Measurements from ENCODE around the gene LSM4.

Gene LSM4

DNA sequence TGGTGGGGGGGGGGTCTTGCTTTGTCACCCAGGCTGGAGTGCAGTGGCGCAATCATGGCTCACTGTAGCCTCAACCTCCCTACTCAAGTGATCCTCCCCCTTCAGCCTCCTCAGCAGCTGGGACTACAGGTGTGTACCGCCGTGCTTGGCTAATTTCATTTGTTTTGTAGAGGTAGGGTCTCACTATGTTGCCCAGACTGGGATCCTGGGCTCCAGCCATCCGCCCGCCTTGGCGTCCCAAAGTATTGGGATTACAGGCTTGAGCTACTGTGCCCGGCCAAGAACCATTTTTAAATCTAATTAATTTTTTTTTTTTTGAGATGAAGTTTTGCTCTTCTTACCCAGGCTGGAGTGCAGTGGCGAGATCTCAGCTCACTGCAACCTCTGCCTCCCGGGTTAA lies 23.2 kb downstream of the LSM4 start:
- H3K9me3 ChIP-seq (ENCODE audit: control insufficient read depth, insufficient read depth, low read depth, low read length) = no peaks in the 10 kb centered on the region
- peaks cover 2% of the 10 kb centered on the region; the same call in 1 of the 2 replicates for H3K4me1 ChIP-seq (ENCODE audit: control insufficient read depth, insufficient read depth, low read length)
- TF ChIP-seq ZNF791 (tag by site-specific recombination; IDR thresholded peaks at IDR 0.05) (no peak), YY1 (tag by site-specific recombination; IDR thresholded peaks at IDR 0.05) (no peak), HOXA7 (CRISPR knock-in tag; IDR thresholded peaks at IDR 0.05; ENCODE audit: borderline replicate concordance) (no peak), ZNF121 (tag by site-specific recombination; IDR thresholded peaks at IDR 0.05) (peak; percentile 90)
- TF ChIP-seq, protein P1, sequence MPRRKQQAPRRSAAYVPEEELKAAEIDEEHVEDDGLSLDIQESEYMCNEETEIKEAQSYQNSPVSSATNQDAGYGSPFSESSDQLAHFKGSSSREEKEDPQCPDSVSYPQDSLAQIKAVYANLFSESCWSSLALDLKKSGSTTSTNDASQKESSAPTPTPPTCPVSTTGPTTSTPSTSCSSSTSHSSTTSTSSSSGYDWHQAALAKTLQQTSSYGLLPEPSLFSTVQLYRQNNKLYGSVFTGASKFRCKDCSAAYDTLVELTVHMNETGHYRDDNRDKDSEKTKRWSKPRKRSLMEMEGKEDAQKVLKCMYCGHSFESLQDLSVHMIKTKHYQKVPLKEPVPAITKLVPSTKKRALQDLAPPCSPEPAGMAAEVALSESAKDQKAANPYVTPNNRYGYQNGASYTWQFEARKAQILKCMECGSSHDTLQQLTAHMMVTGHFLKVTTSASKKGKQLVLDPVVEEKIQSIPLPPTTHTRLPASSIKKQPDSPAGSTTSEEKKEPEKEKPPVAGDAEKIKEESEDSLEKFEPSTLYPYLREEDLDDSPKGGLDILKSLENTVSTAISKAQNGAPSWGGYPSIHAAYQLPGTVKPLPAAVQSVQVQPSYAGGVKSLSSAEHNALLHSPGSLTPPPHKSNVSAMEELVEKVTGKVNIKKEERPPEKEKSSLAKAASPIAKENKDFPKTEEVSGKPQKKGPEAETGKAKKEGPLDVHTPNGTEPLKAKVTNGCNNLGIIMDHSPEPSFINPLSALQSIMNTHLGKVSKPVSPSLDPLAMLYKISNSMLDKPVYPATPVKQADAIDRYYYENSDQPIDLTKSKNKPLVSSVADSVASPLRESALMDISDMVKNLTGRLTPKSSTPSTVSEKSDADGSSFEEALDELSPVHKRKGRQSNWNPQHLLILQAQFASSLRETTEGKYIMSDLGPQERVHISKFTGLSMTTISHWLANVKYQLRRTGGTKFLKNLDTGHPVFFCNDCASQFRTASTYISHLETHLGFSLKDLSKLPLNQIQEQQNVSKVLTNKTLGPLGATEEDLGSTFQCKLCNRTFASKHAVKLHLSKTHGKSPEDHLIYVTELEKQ (tag by site-specific recombination; IDR thresholded peaks at IDR 0.05; ENCODE audit: borderline replicate concordance) = no peak
- H3K36me3 ChIP-seq (ENCODE audit: control insufficient read depth in 2 of 2, insufficient read depth in 1 of 2, low read length in 2 of 2) = no peaks in the 10 kb centered on the region
- ChIA-PET CTCF (interaction anchor here (1.0 to 1.3 kb wide), 2 partner anchors 20 to 29 kb away, joined by 5 read pairs; no protein-coding TSS in a partner anchor), POLR2A (interaction anchor here (1.0 to 1.2 kb wide), 2 partner anchors 17 to 18 kb away, joined by 3 to 4 read pairs; partner anchors contain the start of gene JUND)
- no peak overlapping the region for H3K4me3 ChIP-seq (ENCODE audit: low read depth, low read length)
- H3K27ac ChIP-seq (ENCODE audit: extremely low read depth, low read depth, low read length) = no peak overlapping the region

DNA sequence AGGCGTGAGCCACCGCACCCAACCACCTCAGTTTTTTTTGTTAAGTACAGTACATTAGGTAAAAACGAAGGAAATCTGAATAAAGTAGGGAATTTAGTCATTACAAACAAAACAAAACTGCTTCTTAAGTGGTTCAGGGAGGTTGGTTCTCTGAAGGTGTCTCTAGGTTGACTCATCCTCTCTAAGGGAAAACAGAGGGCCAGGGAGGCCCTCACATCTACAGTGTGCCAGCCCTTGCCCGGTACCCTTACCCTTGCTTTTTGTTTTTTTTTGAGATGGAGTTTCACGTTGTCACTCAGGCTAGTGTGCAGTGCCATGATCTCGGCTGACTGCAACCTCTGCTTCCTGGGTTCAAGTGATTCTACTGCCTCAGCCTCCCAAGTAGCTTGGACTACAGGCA lies 24.3 kb downstream of the LSM4 start:
- ChIA-PET CTCF (no interaction called here), POLR2A (interaction anchor here (0.7 kb wide), 1 partner anchor 30 kb away, joined by 3 read pairs; no protein-coding TSS in a partner anchor)
- Histone ChIP-seq H3K9me3 (ENCODE audit: control insufficient read depth, insufficient read depth, low read depth, low read length) (no peaks in the 10 kb centered on the region), H3K27ac (ENCODE audit: extremely low read depth, low read depth, low read length) (no peak overlapping the region), H3K4me3 (ENCODE audit: low read depth, low read length) (no peak overlapping the region), H3K36me3 (ENCODE audit: control insufficient read depth in 2 of 2, insufficient read depth in 1 of 2, low read length in 2 of 2) (no peaks in the 10 kb centered on the region), H3K4me1 (ENCODE audit: control insufficient read depth, insufficient read depth, low read length) (no peaks in the 10 kb centered on the region)
- TF ChIP-seq, protein P2, sequence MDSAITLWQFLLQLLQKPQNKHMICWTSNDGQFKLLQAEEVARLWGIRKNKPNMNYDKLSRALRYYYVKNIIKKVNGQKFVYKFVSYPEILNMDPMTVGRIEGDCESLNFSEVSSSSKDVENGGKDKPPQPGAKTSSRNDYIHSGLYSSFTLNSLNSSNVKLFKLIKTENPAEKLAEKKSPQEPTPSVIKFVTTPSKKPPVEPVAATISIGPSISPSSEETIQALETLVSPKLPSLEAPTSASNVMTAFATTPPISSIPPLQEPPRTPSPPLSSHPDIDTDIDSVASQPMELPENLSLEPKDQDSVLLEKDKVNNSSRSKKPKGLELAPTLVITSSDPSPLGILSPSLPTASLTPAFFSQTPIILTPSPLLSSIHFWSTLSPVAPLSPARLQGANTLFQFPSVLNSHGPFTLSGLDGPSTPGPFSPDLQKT (IDR thresholded peaks at IDR 0.05; ENCODE audit: borderline replicate concordance, low read depth, low read length) = no peak
- no peak for TF ChIP-seq ZNF274 (IDR thresholded peaks at IDR 0.05; ENCODE audit: low read length)
- no peak for TF ChIP-seq ZNF274 (tag by site-specific recombination; IDR thresholded peaks at IDR 0.05; ENCODE audit: borderline replicate concordance)
- TF ChIP-seq ZNF239 (tag by site-specific recombination; IDR thresholded peaks at IDR 0.05) = no peak
- TF ChIP-seq MZF1 (tag by site-specific recombination; IDR thresholded peaks at IDR 0.05; ENCODE audit: borderline replicate concordance) = no peak
- no peak for TF ChIP-seq ZBTB8A (tag by site-specific recombination; IDR thresholded peaks at IDR 0.05)
- TF ChIP-seq IKZF3 (tag by site-specific recombination; IDR thresholded peaks at IDR 0.05) = no peak
- no peak for TF ChIP-seq KLF8 (tag by site-specific recombination; IDR thresholded peaks at IDR 0.05)
- TF ChIP-seq ZNF837 (tag by site-specific recombination; IDR thresholded peaks at IDR 0.05) = no peak
- TF ChIP-seq ZNF677 (tag by site-specific recombination; IDR thresholded peaks at IDR 0.05) = no peak
- TF ChIP-seq ZNF626 (tag by site-specific recombination; IDR thresholded peaks at IDR 0.05) = no peak

DNA sequence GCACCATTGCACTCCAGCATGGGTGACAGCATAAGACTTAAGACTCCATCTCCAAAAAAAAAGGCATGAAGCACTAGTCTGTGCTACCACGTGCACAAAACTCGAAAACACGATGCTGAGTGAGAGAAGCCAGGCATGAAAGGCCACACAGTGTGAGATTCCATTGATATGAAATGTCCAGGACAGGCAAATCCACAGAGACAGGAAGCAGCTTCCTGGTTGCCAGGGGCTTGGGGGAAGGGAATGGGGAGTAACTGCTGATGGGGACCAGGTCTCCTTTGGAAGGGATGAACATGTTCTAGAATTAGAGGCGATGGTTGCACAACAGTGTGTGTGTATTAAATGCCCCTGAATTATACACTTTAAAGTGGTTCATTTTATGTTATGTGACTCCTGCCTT lies 25.6 kb downstream of the LSM4 start:
- Histone ChIP-seq H3K9me3 (ENCODE audit: control insufficient read depth, insufficient read depth, low read depth, low read length) (no peaks in the 10 kb centered on the region), H3K36me3 (ENCODE audit: control insufficient read depth in 2 of 2, insufficient read depth in 1 of 2, low read length in 2 of 2) (no peaks in the 10 kb centered on the region), H3K27ac (ENCODE audit: extremely low read depth, low read depth, low read length) (no peak overlapping the region), H3K4me3 (ENCODE audit: low read depth, low read length) (no peak overlapping the region), H3K4me1 (ENCODE audit: control insufficient read depth, insufficient read depth, low read length) (peaks cover 2% of the 10 kb centered on the region; the same call in 1 of the 2 replicates)
- CTCF ChIA-PET = interaction anchor here (0.6 to 1.6 kb wide), 5 partner anchors 18 to 42 kb away, joined by 3 to 5 read pairs (median 4); partner anchors contain the start of gene LSM4
- POLR2A ChIA-PET = interaction anchor here (1.2 to 2.5 kb wide), 2 partner anchors 16 to 17 kb away, joined by 3 to 7 read pairs; partner anchors contain the start of gene JUND
- TF ChIP-seq, protein P3, sequence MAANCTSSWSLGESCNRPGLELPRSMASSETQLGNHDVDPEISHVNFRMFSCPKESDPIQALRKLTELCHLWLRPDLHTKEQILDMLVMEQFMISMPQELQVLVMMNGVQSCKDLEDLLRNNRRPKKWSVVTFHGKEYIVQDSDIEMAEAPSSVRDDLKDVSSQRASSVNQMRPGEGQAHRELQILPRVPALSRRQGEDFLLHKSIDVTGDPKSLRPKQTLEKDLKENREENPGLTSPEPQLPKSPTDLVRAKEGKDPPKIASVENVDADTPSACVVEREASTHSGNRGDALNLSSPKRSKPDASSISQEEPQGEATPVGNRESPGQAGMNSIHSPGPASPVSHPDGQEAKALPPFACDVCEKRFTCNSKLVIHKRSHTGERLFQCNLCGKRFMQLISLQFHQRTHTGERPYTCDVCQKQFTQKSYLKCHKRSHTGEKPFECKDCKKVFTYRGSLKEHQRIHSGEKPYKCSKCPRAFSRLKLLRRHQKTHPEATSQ (tag by site-specific recombination; IDR thresholded peaks at IDR 0.05) = no peak
- no peak for TF ChIP-seq SP7 (tag by site-specific recombination; IDR thresholded peaks at IDR 0.05)
- TF ChIP-seq, protein P4, sequence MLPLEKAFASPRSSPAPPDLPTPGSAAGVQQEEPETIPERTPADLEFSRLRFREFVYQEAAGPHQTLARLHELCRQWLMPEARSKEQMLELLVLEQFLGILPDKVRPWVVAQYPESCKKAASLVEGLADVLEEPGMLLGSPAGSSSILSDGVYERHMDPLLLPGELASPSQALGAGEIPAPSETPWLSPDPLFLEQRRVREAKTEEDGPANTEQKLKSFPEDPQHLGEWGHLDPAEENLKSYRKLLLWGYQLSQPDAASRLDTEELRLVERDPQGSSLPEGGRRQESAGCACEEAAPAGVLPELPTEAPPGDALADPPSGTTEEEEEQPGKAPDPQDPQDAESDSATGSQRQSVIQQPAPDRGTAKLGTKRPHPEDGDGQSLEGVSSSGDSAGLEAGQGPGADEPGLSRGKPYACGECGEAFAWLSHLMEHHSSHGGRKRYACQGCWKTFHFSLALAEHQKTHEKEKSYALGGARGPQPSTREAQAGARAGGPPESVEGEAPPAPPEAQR (tag by site-specific recombination; IDR thresholded peaks at IDR 0.05) = no peak
- TF ChIP-seq, protein P5, sequence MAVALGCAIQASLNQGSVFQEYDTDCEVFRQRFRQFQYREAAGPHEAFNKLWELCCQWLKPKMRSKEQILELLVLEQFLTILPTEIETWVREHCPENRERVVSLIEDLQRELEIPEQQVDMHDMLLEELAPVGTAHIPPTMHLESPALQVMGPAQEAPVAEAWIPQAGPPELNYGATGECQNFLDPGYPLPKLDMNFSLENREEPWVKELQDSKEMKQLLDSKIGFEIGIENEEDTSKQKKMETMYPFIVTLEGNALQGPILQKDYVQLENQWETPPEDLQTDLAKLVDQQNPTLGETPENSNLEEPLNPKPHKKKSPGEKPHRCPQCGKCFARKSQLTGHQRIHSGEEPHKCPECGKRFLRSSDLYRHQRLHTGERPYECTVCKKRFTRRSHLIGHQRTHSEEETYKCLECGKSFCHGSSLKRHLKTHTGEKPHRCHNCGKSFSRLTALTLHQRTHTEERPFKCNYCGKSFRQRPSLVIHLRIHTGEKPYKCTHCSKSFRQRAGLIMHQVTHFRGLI (tag by site-specific recombination; IDR thresholded peaks at IDR 0.05) = no peak
- TF ChIP-seq IKZF3 (tag by site-specific recombination; IDR thresholded peaks at IDR 0.05) = no peak
- TF ChIP-seq ZNF626 (tag by site-specific recombination; IDR thresholded peaks at IDR 0.05) = no peak
- TF ChIP-seq ZNF112 (tag by site-specific recombination; IDR thresholded peaks at IDR 0.05) = no peak
